ENCODE data around the gene MMP24.

MMP24 gene

DNA sequence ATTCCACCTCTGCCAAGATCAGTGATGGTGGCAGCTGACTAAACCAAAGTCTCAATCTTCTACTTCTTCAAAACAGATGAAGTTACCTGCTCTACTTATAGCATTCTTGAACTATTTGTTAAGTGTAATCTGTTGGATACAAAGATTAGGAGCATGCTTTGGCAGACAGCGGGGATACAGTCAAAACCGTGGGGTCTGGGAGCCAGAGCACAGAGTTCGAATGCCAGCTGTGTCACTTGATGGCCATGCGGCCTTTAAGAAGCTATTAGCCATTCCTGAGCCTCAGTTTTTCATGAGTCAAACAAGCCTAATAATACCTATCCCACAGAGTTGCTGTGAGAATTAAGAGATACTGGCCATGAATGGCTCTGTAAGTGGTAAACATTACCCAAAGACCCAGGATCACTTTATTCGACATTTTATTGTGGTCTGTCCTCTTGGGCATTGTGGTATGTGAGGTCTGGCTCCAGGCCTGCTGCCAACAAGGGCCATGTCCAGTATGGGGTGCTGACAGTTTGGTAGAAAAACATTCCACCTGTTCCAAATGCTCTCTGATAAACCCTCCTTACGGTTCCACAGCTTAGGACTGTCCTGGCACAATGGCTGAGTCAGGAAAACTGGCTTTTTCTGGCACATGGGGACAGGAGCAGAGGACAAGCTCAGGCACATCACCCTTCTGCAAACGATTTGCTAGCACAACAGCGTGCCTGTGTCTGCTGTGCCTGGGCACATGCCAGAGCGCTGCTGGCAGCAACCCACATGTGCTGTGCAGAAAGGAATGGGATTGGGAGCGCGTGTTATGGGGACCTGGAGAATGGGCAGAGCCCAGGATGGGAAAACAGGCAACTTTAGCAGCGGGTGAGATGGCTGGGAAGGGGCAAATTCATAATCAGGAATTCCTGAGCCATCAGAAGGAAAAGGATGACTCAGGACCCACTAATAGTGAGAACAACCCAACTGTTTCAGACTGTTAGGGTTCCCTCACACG, 81.5 kb downstream of the MMP24 start:
- H3K9ac ChIP-seq, result no peak overlapping the region
- H3K36me3 ChIP-seq (ENCODE audit: control insufficient read depth, insufficient read depth, low read length), result no peaks in the 10 kb centered on the region
- no peaks in the 10 kb centered on the region for H3K4me1 ChIP-seq
- TF ChIP-seq, protein P1, sequence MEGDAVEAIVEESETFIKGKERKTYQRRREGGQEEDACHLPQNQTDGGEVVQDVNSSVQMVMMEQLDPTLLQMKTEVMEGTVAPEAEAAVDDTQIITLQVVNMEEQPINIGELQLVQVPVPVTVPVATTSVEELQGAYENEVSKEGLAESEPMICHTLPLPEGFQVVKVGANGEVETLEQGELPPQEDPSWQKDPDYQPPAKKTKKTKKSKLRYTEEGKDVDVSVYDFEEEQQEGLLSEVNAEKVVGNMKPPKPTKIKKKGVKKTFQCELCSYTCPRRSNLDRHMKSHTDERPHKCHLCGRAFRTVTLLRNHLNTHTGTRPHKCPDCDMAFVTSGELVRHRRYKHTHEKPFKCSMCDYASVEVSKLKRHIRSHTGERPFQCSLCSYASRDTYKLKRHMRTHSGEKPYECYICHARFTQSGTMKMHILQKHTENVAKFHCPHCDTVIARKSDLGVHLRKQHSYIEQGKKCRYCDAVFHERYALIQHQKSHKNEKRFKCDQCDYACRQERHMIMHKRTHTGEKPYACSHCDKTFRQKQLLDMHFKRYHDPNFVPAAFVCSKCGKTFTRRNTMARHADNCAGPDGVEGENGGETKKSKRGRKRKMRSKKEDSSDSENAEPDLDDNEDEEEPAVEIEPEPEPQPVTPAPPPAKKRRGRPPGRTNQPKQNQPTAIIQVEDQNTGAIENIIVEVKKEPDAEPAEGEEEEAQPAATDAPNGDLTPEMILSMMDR (IDR thresholded peaks at IDR 0.05), result no peak
- no peaks in the 10 kb centered on the region for H3K79me2 ChIP-seq
- no peaks in the 10 kb centered on the region for H3K27me3 ChIP-seq (ENCODE audit: control insufficient read depth, insufficient read depth, low read length)
- H3K9me3 ChIP-seq (ENCODE audit: control insufficient read depth, low read length), result no peaks in the 10 kb centered on the region
- H2AFZ ChIP-seq, result no peak overlapping the region
- no peak overlapping the region for H3K4me2 ChIP-seq (ENCODE audit: low read length)
- no peak overlapping the region for H3K4me3 ChIP-seq (ENCODE audit: low read depth, low read length)
- no peak overlapping the region for H3K27ac ChIP-seq

DNA sequence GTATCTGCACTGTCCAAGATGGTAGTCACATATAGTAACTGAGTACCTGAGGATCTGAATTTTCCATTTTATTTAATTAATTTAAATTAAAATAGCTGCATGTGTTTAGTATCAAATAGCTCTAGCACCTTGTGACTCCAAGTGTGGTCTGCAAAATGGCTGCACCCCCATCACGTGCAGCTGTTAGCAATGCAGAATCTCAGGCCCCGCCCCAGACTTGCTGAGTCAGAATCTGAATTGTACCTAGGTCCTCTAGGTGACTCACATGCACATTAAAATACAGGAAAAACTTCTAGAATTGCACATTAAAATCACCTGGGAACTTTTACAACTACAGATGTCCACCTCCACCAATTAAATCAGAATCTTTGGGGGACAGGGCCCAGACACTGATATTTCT, 84.9 kb downstream of the MMP24 start:
- no peak overlapping the region for H2AFZ ChIP-seq
- H3K27me3 ChIP-seq (ENCODE audit: control insufficient read depth, insufficient read depth, low read length), result no peaks in the 10 kb centered on the region
- no peaks in the 10 kb centered on the region for H3K79me2 ChIP-seq
- H3K4me3 ChIP-seq (ENCODE audit: low read depth, low read length), result no peak overlapping the region
- H3K4me1 ChIP-seq, result no peaks in the 10 kb centered on the region
- no peak overlapping the region for H3K27ac ChIP-seq
- no peak overlapping the region for H3K4me2 ChIP-seq (ENCODE audit: low read length)
- no peaks in the 10 kb centered on the region for H3K36me3 ChIP-seq (ENCODE audit: control insufficient read depth, insufficient read depth, low read length)
- no peaks in the 10 kb centered on the region for H3K9me3 ChIP-seq (ENCODE audit: control insufficient read depth, low read length)
- TF ChIP-seq, protein P1 (IDR thresholded peaks at IDR 0.05), result no peak
- no peak overlapping the region for H3K9ac ChIP-seq

DNA sequence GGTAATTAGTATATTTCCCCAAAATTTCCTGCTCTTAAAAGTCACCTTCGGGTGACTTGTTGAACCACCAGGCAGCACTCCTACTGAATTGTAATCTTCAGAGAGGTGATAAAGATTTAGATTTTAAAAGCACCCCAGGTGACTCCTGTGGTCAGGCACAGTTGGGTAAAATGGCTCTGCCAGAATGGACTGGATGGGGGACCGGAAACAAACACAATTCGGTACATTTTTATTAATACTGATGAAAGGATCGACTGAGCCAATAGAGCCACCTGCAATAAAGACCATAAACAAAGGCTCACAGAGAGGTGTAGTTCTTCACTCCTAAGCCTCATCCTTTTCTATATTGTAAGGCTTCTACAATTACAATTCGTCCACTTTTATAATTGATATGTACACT, 85.3 kb downstream of the MMP24 start:
- H3K79me2 ChIP-seq, result no peaks in the 10 kb centered on the region
- H3K27ac ChIP-seq, result no peak overlapping the region
- no peaks in the 10 kb centered on the region for H3K27me3 ChIP-seq (ENCODE audit: control insufficient read depth, insufficient read depth, low read length)
- no peak overlapping the region for H3K4me2 ChIP-seq (ENCODE audit: low read length)
- TF ChIP-seq, protein P1 (IDR thresholded peaks at IDR 0.05), result no peak
- H3K4me1 ChIP-seq, result no peaks in the 10 kb centered on the region
- no peak overlapping the region for H3K4me3 ChIP-seq (ENCODE audit: low read depth, low read length)
- H3K36me3 ChIP-seq (ENCODE audit: control insufficient read depth, insufficient read depth, low read length), result no peaks in the 10 kb centered on the region
- no peak overlapping the region for H2AFZ ChIP-seq
- H3K9ac ChIP-seq, result no peak overlapping the region
- no peaks in the 10 kb centered on the region for H3K9me3 ChIP-seq (ENCODE audit: control insufficient read depth, low read length)

DNA sequence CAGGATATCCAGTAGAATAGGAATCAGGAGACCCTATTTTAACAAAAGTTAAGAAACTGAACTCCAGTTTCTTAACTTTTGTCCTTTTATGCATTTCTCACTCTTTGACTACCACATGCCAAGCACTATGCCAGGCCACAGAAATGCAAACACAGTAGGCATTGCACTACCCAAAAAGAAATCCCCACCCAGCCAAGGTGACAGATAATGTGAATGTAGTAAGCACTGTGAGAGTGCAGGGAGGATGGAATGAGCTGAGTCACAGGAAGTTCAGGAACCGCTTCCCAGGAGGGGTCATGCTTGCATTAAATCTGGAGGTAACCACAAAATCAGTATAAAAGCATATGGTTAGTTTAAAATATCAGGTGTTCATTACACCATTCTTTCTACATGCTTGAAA, 85.8 kb downstream of the MMP24 start:
- no peaks in the 10 kb centered on the region for H3K4me1 ChIP-seq
- no peak overlapping the region for H3K4me2 ChIP-seq (ENCODE audit: low read length)
- H3K9me3 ChIP-seq (ENCODE audit: control insufficient read depth, low read length), result no peaks in the 10 kb centered on the region
- TF ChIP-seq, protein P1 (IDR thresholded peaks at IDR 0.05), result no peak
- H2AFZ ChIP-seq, result no peak overlapping the region
- no peaks in the 10 kb centered on the region for H3K27me3 ChIP-seq (ENCODE audit: control insufficient read depth, insufficient read depth, low read length)
- H3K27ac ChIP-seq, result no peak overlapping the region
- H3K4me3 ChIP-seq (ENCODE audit: low read depth, low read length), result no peak overlapping the region
- H3K79me2 ChIP-seq, result no peaks in the 10 kb centered on the region
- H3K36me3 ChIP-seq (ENCODE audit: control insufficient read depth, insufficient read depth, low read length), result no peaks in the 10 kb centered on the region
- no peak overlapping the region for H3K9ac ChIP-seq
